A204.1 (cell line): ENCODE results near the gene DEDD2.

ENCODE experiments used
- FAIRE-seq: peaks from 2 replicates; lab custom pipeline; 2012; peaks lifted over from hg19 to GRCh38; lab: Jason Lieb, UNC

DEDD2 gene

GRCh38 chr19:42198676-42199439 lies 18.6 kb downstream of the DEDD2 start:
- no peak for FAIRE-seq

- no peak for FAIRE-seq
These were observed 20.1 kb downstream of the DEDD2 start for GRCh38 chr19:42197375-42197817.

GRCh38 chr19:42196011-42197001 lies 21.2 kb downstream of the DEDD2 start:
- no peak for FAIRE-seq

DNA sequence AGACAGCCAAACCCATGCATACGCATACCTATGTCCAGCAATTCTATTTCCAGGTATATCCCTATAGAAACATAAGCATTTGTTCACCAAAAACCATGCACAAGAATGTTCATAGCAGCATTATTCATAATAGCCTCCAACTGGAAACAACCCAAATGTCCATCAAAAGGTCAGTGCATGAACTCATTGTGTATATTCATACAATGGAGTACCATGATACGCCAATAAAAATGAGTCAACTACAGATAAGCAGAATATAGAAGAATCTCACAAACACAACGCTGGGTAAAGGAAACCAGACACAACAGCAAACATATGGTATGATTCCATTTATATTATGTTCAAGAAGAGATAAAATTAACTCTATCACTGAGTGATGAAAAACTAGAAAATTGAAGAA lies 23.8 kb downstream of the DEDD2 start:
- FAIRE-seq = no peak

DNA sequence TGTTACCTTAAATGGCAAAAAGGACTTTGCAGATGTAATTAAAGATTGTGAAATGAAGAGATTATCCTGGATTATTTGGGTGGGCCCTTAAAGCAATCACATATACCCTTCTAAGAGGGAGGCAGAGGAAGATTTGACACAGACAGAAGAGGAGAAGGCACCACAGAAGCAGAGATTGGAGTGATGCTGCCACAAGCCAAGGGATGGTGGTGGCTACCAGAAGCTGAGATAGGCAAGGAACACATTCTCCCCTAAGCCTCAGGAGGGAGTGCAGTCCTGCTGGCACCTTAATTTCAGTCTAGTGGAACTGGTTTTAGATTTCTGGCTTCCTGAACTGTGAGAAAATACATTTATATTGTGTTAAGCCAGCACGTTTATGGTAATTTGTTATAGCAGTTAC lies 24.2 kb downstream of the DEDD2 start:
- no peak for FAIRE-seq

DNA sequence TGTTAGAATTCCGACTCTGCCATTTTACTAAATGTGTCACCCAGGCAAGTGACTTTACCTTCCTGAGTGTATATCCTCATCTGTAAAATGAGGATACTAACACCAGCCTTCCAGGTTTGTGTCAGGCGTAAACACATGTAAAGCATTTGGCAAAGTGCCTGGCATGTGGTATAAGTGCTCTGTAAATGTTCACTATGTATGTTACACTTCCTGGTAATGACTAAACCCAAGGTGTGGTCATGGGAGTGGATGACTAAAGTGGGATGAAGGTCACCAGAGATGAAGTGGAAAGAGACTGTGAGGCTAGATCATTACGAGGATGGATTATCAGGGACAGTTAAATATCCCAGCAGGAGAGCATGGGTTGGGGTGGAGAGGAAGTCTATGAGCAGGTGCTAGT lies 25.6 kb downstream of the DEDD2 start:
- no peak for FAIRE-seq

GRCh38 chr19:42191330-42191729 lies 26.1 kb downstream of the DEDD2 start:
- FAIRE-seq = no peak

DNA sequence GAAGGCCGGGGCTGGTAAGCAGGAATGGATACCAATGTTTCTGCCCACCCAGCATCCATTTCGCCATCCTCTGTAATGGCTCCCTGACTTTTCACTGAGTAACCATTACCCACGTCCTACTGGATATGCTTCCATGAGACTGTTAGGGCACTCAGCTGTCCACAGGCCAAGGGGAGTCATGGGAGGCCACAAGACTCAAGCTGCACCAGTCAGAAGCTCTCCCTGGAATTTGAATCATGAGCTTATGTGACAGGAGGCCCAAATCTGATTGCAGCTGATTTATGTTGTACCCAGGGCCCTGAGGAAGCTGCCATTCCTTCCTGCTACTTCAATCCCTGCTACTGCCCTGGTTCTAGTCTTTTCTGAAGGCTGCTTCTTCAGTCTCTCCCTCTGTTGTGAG lies 28.3 kb downstream of the DEDD2 start:
- FAIRE-seq = no peak

DNA sequence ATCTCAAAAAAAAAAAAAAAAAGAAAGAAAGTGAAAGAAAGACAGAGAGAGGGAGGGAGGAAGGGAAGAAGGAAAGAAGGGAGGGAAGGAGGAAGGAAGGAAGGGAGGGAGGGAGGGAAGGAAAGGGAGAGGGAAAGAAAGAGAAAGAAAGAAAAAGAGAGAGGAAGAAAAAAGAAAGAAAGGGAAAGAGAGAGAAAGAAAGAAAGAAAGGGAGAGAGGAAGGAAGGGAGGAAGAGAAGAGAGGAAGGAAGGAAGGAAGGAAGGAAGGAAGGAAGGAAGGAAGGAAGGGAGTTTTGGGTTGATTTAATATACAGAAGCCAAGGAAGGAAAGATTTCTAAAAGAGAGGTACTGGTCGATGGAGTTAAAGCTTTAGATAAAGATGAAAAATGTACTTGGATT lies 28.8 kb downstream of the DEDD2 start:
- FAIRE-seq = no peak

GRCh38 chr19:42185277-42185676 lies 32.2 kb downstream of the DEDD2 start:
- no peak for FAIRE-seq

DNA sequence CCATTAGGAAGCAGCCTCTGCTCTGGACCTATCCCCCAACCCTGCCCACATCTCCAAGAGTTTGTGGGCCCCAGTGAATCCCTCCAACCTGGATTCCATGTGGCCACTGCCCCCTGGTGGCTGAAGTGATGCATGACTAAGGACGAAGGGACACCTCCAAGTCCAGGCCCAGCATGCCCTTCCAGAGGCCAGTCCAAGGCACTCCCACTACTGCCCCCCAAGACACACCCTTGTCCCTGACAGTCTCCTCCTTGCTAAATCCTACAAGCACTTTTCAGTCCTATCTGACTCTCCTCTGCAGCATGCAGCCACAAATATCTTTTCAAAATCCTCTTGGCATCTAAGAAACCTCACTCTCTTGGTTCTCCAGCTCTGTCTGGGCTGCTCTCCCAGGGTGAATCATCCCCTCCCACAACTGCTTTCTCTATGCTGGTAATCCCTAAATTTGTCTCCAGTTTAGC lies 33.0 kb downstream of the DEDD2 start:
- no peak for FAIRE-seq

DNA sequence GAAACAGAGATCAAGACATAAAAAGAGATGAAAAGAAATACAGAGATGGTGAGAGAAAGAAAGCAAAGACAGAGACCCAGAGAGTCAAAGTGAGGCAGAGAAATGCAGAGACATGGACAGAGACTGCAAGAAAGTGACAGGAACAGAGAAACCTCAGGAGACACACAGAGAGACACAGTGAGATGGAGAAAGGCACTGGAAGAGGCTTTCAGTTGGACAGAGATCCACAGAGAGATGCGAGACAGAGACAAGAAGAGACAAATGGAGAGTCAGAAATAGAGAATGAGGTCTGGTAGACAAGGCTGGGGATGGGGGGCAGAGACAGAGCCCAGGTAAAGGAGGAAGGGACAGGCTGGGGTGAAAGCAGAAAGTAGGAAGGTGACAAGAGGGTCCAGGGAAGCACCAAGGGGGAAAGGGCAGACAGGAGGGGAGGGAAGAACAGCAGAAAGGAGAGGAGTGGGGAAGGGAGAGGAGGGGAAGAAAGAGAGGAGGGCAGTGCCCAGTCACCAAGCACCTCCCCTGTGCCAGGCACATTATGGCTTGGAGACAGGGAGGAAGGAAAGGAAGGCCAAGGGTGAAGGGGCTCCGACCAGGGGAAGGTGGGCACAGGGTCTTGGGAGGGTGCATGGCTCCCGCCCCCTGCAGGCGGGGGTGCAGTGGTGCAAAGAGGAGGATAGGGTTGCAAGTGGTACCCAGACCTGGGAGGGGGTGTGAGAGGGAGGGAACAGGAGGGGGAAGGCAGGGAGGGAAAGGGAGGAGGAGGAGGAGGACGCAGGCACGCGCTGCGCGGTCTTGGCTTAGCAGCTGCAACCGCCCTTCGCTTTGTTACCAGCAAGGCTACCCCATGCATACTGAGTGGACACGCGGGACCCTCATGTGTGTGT lies 38.4 kb downstream of the DEDD2 start:
- FAIRE-seq = no peak

DNA sequence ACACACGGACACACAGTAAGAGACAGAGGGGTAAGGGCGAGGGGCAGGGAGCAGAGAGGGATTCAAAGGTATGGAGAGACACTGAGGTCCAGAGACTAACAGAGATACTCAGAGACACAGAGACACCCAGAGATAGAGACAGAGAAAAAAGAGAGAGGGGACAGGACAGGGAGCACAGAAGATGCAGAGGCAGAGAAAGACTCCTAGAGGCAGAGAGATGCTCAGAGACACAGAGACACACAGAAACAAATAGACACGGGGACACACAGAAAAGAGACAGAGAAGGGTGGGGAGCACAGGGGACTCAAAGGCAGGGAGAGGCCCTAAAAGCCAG lies 39.8 kb downstream of the DEDD2 start:
- no peak for FAIRE-seq

GRCh38 chr19:42176990-42177685 lies 40.3 kb downstream of the DEDD2 start:
- FAIRE-seq = no peak

DNA sequence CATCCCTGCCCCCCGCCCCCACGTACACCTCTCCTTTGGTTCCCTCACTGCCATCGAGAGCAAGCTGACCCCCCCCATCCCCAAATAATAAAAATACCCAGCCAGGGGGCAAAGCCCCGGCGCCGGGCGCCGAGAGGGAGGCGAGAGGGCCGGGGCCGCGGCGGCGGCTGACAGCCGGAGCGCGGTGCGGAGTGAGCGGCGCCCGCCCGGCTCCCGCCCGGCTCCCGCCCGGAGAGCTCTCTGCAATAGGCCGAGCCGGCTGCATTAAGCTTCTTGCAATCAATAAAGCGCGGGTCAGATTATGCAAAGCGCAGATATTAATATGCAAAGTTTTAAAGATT lies 40.9 kb downstream of the DEDD2 start:
- FAIRE-seq = no peak

DNA sequence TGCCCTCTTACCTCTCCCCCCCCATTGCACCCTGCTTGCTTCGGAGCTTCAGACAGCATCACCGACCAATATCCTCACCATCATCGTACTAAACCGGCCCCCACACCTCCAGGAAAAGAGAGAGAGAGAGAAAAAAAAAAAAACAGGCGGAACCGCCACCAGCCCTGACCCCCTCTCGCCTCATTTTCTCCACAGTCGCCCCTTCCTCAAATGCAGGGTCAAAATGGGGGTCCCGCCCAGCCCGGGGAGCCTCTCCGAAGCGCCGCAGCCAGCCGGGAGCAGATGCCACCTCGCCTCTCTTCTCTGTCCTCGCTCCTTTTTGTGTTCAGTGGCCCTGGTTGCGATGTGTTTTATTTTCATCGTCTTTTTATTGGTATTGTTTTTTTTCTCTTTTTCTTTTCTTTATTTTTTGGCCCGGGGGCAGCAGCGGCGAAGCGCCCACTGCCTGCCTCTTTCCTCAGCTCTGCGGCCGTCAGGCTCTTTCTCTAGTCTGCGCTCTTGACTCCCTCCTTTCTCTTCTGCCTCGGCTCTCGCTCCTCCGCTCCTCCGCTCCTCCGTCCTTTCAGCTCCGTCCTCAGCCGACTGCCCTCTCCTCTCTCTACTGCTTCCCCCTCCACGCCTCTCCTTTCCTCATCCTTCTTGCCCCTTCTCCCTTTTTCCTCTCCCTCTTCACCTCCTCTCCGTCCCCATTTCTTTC lies 41.4 kb downstream of the DEDD2 start:
- FAIRE-seq = no peak

GRCh38 chr19:42174958-42175734 lies 42.3 kb downstream of the DEDD2 start:
- no peak for FAIRE-seq

DNA sequence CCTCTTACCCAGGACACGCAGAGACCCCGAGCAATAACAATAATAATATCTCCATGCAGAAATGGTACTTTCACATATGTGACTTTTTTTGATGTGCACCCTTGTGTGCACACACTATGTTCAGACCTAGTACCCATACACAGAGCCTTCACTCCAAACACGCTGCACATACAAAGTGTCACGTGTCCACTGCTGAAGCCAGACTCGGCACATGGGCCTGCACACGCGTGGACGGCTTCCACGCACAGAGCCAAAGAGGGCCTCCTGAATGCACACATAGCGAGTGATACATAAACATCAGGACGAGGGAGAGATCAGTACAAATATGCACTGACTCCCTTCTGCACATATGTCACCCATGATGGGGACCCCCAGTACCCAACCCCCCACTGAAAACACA lies 43.3 kb downstream of the DEDD2 start:
- FAIRE-seq = no peak

DNA sequence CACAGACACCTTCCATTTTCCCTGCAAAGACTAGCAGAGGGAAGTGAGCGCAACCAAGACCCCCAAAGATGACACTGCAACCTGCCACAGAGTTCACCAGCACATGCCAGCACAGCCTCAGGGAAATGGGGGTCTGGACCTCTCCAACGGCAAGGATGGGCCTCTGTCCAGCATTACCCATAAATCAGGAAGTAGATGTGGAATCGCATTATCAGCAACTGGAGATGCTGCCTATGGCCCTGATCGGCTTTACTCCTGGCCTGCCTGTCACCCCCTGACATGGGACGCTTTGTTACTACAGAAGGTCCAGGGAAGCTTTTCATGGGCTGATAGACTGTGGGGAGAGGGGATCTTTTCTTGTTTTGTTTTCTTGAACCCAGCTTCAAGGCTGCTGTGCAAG lies 43.8 kb downstream of the DEDD2 start:
- FAIRE-seq = no peak

DNA sequence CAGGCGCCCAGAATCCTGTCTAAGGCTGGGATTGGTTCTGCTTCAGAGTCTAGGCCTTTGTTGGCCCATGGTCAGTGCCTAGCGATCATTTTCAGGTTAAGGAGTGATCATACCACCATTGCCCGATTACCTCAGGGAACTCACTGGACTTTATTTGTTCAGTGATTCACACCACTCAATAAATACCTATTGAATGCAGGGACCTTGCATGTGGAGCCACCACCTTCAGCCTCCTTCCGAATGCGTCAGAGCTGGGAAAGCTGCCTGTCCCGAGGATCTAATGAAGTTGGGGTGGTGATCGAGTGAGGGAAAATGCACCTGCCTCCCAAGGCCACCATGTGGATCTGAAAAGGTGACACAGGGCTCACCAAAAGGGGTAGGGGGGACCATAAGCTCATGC lies 45.2 kb downstream of the DEDD2 start:
- FAIRE-seq = no peak
